ENCODE data around the gene B4GAT1. TPM values are rescaled to one million over a fixed set of nuclear protein-coding genes. Genes with fewer than 3 reads are reported as not detected.

B4GAT1 gene
- total and polyA plus RNA-seq, 10 of the 15 experiments (the other 5 are each of a cell fraction or from before 2014, with no cell fraction given), result 0.55 to 11.1 (median 4.3) TPM

GRCh38 chr11:66371627-66372415, 24.4 kb upstream of the B4GAT1 start, which contains the start of gene SLC29A2 (continued):
- TF ChIP-seq NKRF (conservative IDR thresholded peaks at IDR 0.05) (no peak; the same call in 1 of the 2 replicates), ESRRA (IDR thresholded peaks at IDR 0.05; ENCODE audit: low read length) (no peak), RELA (IDR thresholded peaks at IDR 0.05; ENCODE audit: borderline replicate concordance, partially characterized antibody) (peak; percentile 11), SREBF1 (IDR thresholded peaks at IDR 0.05; ENCODE audit: low read length) (no peak), NR2F1 (conservative IDR thresholded peaks at IDR 0.05) (peak; percentile 12; the same call in 1 of the 2 replicates), MXI1 (IDR thresholded peaks at IDR 0.05; ENCODE audit: low read depth, low read length) (peak; percentile 43; the same call in 1 of the 2 replicates), ZNF687 (IDR thresholded peaks at IDR 0.05) (0 out of 2 replicates have a peak, but pooled peaks have one; percentile 10), CTCF (IDR thresholded peaks at IDR 0.05 in 2 of 3, conservative IDR thresholded peaks at IDR 0.05 in 1 of 3; ENCODE audit: control insufficient read depth in 2 of 3, extremely low read depth in 1 of 3, insufficient read depth in 1 of 3, low read depth in 3 of 3, low read length in 3 of 3) (no peak), CEBPB (IDR thresholded peaks at IDR 0.05; ENCODE audit: borderline replicate concordance in 1 of 2, low read depth in 2 of 2, low read length in 2 of 2) (no peak), CBX3 (IDR thresholded peaks at IDR 0.05; ENCODE audit: borderline replicate concordance, low read depth) (no peak), YBX1 (IDR thresholded peaks at IDR 0.05) (no peak), E4F1 (IDR thresholded peaks at IDR 0.05; ENCODE audit: borderline replicate concordance, partially characterized antibody) (no peak), RUNX3 (IDR thresholded peaks at IDR 0.05; ENCODE audit: low read length) (no peak), ASH2L (IDR thresholded peaks at IDR 0.05; ENCODE audit: borderline replicate concordance, low read depth) (no peak), NFXL1 (IDR thresholded peaks at IDR 0.05; ENCODE audit: borderline replicate concordance) (no peak)
- TF ChIP-seq, protein P1, sequence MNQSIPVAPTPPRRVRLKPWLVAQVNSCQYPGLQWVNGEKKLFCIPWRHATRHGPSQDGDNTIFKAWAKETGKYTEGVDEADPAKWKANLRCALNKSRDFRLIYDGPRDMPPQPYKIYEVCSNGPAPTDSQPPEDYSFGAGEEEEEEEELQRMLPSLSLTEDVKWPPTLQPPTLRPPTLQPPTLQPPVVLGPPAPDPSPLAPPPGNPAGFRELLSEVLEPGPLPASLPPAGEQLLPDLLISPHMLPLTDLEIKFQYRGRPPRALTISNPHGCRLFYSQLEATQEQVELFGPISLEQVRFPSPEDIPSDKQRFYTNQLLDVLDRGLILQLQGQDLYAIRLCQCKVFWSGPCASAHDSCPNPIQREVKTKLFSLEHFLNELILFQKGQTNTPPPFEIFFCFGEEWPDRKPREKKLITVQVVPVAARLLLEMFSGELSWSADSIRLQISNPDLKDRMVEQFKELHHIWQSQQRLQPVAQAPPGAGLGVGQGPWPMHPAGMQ (IDR thresholded peaks at IDR 0.05; ENCODE audit: borderline replicate concordance), result no peak
